K562 (cell line): ENCODE data around the gene DCAF6. TPM values are rescaled to one million over a fixed set of nuclear protein-coding genes. Genes with fewer than 3 reads are reported as not detected.

ENCODE experiments used
- ATAC-seq: fragments of 200-7000 bp; cut with Tn5 transposase; 3 replicates; pipeline ENCODE4 v1.9.1; 2020; ENCODE audit warnings: moderate library complexity
- BruUV-seq: library from RNA; stranded (reverse); fragments of 400-500 nt; replicated peaks from 2 replicates; lab custom pipeline; 2021; lab: Mats Ljungman, UMichigan
- CTCF ChIA-PET: fragments of 300-600 bp; formaldehyde crosslinking; extraction: SDS; loops from one replicate; lab custom pipeline; 2021; ENCODE audit warnings: low intra/inter-chr PET ratio; lab: Yijun Ruan, JAX
- POLR2A ChIA-PET: fragments of 300-600, 350-650 bp; sonication (Branson Sonifier 250); formaldehyde crosslinking; extraction: SDS; loops from one replicate; lab custom pipeline; 2021; ENCODE audit warnings: antibody characterized with exemption, inconsistent platforms; lab: Yijun Ruan, JAX
- DNase-seq, 4 experiments: peaks; one replicate each; pipeline versions ENCODE4 v3.0.0 to v3.0.0-alpha.2; 2011 to 2018; ENCODE audit warnings: low spot score in 3 of 4, mixed read lengths in 3 of 4; ENCODE audit errors: extremely low read depth in 1 of 4
- FAIRE-seq: peaks from 2 replicates; lab custom pipeline; 2011; peaks lifted over from hg19 to GRCh38; lab: Jason Lieb, UNC
- H2AFZ ChIP-seq: 2 replicates; pipeline ENCODE4 v1.6.0; 2011; ENCODE audit warnings: low read depth, low read length, control low read depth, inconsistent platforms
- H3K27ac ChIP-seq: fragments of 200-600 bp; 3 replicates; pipeline ENCODE4 v1.8.0; 2011; ENCODE audit warnings: low read depth, mild to moderate bottlenecking, control low read depth, inconsistent platforms, low read length, moderate library complexity, mixed read lengths; ENCODE audit errors: extremely low read depth
- H3K27me3 ChIP-seq, 2 experiments: fragments of 300-600 bp in 1 of 2; 2 replicates in 1 of 2; 3 replicates in 1 of 2; pipeline versions ENCODE4 v1.6.0 to v1.8.0; 2011; ENCODE audit warnings: inconsistent platforms in 2 of 2, low read length in 2 of 2, mild to moderate bottlenecking in 1 of 2, mixed read lengths in 1 of 2, moderate library complexity in 1 of 2; ENCODE audit not compliant: control insufficient read depth in 2 of 2, insufficient read depth in 2 of 2
- H3K36me3 ChIP-seq: fragments of 300-600 bp; 3 replicates; pipeline ENCODE4 v1.8.0; 2011; ENCODE audit warnings: mild to moderate bottlenecking, low read length, inconsistent platforms; ENCODE audit not compliant: control insufficient read depth, insufficient read depth
- H3K4me1 ChIP-seq, 2 experiments: fragments of 200-600 bp in 1 of 2; replicated peaks in 1 of 2; 2 replicates in 1 of 2; 3 replicates in 1 of 2; pipeline versions ENCODE4 v1.5.1 to v1.8.0; 2011; ENCODE audit warnings: inconsistent platforms in 2 of 2, low read length in 2 of 2, mild to moderate bottlenecking in 1 of 2, mixed read lengths in 1 of 2, moderate library complexity in 1 of 2; ENCODE audit not compliant: control insufficient read depth in 2 of 2, insufficient read depth in 2 of 2
- H3K4me2 ChIP-seq: 2 replicates; pipeline ENCODE4 v1.6.1; 2011; ENCODE audit warnings: low read length, control low read depth, inconsistent platforms, mixed read lengths; ENCODE audit not compliant: insufficient read depth
- H3K4me3 ChIP-seq: fragments of 200-600 bp; sonication (generic), shearing (Covaris generic); 2 replicates; pipeline ENCODE4 v1.5.1; 2016; ENCODE audit warnings: control low read depth, inconsistent platforms
- H3K79me2 ChIP-seq: fragments of 200-600 bp; 3 replicates; pipeline ENCODE4 v1.8.0; 2011; ENCODE audit warnings: low read length, inconsistent platforms; ENCODE audit not compliant: control insufficient read depth, insufficient read depth
- H3K9ac ChIP-seq, 2 experiments: 2 replicates each; pipeline versions ENCODE4 v1.6.0 to v1.6.1; 2011; ENCODE audit warnings: low read depth in 2 of 2, low read length in 2 of 2, control low read depth in 1 of 2, inconsistent platforms in 1 of 2, mild to moderate bottlenecking in 1 of 2, mixed read lengths in 1 of 2; ENCODE audit not compliant: insufficient read depth in 1 of 2
- H3K9me1 ChIP-seq: one replicate; pipeline ENCODE4 v1.6.0; 2011; ENCODE audit warnings: inconsistent platforms, mild to moderate bottlenecking, low read length, moderate library complexity; ENCODE audit not compliant: control insufficient read depth, insufficient read depth
- H3K9me3 ChIP-seq: replicated peaks from 2 replicates; pipeline ENCODE4 v1.5.1; 2011; ENCODE audit warnings: low read depth, low read length, inconsistent platforms; ENCODE audit not compliant: control insufficient read depth, insufficient read depth
- H4K20me1 ChIP-seq: replicated peaks from 2 replicates; pipeline ENCODE4 v1.6.1; 2011; ENCODE audit warnings: low read length, inconsistent platforms, mixed read lengths; ENCODE audit not compliant: control insufficient read depth, insufficient read depth
- E2F3 ChIP-seq: fragments of 250-450 bp; sonication (Bioruptor Pico); IDR thresholded peaks from 2 replicates; pipeline ENCODE4 v1.4.0; 2020; ENCODE audit warnings: mild to moderate bottlenecking
- GTF2B ChIP-seq: IDR thresholded peaks from 2 replicates; pipeline ENCODE4 v1.6.1; 2011; ENCODE audit not compliant: insufficient read length; ENCODE audit errors: extremely low read depth
- POLR2H ChIP-seq: IDR thresholded peaks from 2 replicates; pipeline ENCODE4 v1.6.1; 2016; ENCODE audit warnings: missing genetic modification characterization, low read depth, mild to moderate bottlenecking, control low read depth, missing compliant biosample characterization, moderate library complexity
- ZNF609 ChIP-seq: sonication (generic); formaldehyde crosslinking; IDR thresholded peaks from 2 replicates; pipeline ENCODE4 v1.8.1; 2023; ENCODE audit warnings: missing genetic modification reagents, mild to moderate bottlenecking, borderline replicate concordance
- WGBS: fragments of 100-300 bp; shearing (Covaris generic); methylation state at CpG from one replicate; pipeline ENCODE4 v1.1.6; 2016; ENCODE audit warnings: low coverage, mixed read lengths; ENCODE audit not compliant: insufficient coverage; ENCODE audit errors: missing lambda C conversion rate; 5-methylcytosine and 5-hydroxymethylcytosine counted together
- in situ Hi-C: fragments of 300-500 bp; cut with MboI; formaldehyde crosslinking; loops from 4 replicates; pipeline ENCODE4 v1.15.0; 2018; ENCODE audit warnings: inconsistent platforms, mixed read lengths
- intact Hi-C: fragments of 100-400 bp; cut with micrococcal nuclease; formaldehyde crosslinking; loops from 2 replicates; pipeline ENCODE4 v1.14.2; 2022
- polyA plus RNA-seq, 8 experiments: library from polyadenylated mRNA; depleted of rRNA in 4 of 8; stranded (reverse) in 5 of 8; unstranded in 3 of 8; fragments of >200 nt; fragmentation: Nextera tagmentation in 2 of 8; fragmentation: Illumina TruSeq in 1 of 8; extraction: Ambion mirVana in 2 of 8; extraction: Trizol in 1 of 8; gene quantifications; 2 replicates each; pipeline versions ENCODE4 v1.2.1 to v1.2.3, GENCODE V29; 2011 to 2014; ENCODE audit warnings: inconsistent platforms in 1 of 8, missing spikeins in 1 of 8
- total RNA-seq, 7 experiments: library from RNA; depleted of rRNA in 6 of 7; stranded (reverse); fragments of >200 nt in 6 of 7; fragmentation: Illumina TruSeq in 2 of 7; extraction: Trizol in 2 of 7; gene quantifications; 2 replicates each; pipeline versions ENCODE4 v1.2.1 to v1.2.3, GENCODE V29; 2011 to 2021; ENCODE audit warnings: low replicate concordance in 1 of 7

The DCAF6 gene
- total and polyA plus RNA-seq, 9 of the 15 experiments (the other 6 are each of a cell fraction or from before 2014, with no cell fraction given), result 19.1 to 102 (median 46.3) TPM

DNA sequence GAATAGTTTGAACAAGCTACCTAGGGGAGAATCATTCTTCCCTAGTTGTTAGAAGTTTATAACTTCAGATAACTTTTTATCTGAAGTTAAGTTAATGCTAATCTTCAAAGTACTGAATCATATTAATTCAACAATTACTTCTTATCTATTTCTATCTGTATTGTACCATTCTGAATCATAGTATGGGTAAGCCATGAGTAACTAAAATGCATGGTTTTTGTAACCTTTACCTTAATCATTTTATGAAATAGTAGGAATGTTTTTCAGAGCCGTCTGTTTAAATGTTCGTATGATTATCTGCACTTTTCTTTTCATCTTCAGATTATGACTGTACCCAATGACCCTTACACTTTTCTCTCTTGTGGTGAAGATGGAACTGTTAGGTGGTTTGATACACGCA is 50.7 kb downstream of the DCAF6 start:
- DNase-seq (no peak), ATAC-seq (no peak), FAIRE-seq (no peak)
- H3K9me1 ChIP-seq, result no peaks in the 10 kb centered on the region
- in situ Hi-C loops (no loop called here), intact Hi-C loops (no loop called here)
- H3K79me2 ChIP-seq, result peaks cover 50% of the 10 kb centered on the region
- peaks cover 38% of the 10 kb centered on the region for H3K36me3 ChIP-seq
- H3K9me3 ChIP-seq, result no peaks in the 10 kb centered on the region
- no peak overlapping the region for H3K9ac ChIP-seq
- peaks cover 0 to 23% of the 10 kb centered on the region in 2 experiments; a peak in 3 of 5 replicates for H3K4me1 ChIP-seq
- H3K27ac ChIP-seq, result no peak overlapping the region
- TF ChIP-seq ZNF609 (CRISPR knock-in tag) (no peak), E2F3 (no peak), GTF2B (no peak), POLR2H (tag) (peak; percentile 54; the same call in 1 of the 2 replicates)
- H3K27me3 ChIP-seq, result no peaks in the 10 kb centered on the region
- H3K4me2 ChIP-seq, result no peak overlapping the region
- H4K20me1 ChIP-seq, result no peaks in the 10 kb centered on the region
- H3K4me3 ChIP-seq, result no peak overlapping the region
- POLR2A ChIA-PET, result no interaction called here
- 70% methylated on average over 3 of the region's 3 CpGs for WGBS
- CTCF ChIA-PET, result no interaction called here
- no peak overlapping the region for H2AFZ ChIP-seq
- no TSS peak for BruUV-seq
